ENCODE measurements around the gene NCKAP5.

DNA sequence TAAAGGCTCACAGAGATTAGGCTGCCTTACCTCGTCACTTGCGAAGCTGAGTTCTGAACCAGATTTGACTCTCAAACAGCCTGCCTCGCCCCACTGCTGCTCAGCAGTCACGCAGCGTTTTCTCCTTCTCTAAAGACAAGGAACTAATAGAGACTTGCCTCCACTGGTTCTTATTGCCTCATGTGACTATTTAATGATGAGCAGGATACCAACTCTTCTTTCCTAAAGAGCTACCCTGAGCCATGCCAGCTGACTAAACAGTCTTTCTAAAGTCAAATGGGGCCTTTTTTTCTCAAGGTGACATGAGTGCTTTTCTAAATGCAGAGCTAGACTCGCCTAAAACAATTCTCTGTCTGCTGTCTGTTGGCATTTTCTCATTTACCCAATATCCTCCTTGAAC, 147.5 kb downstream of the NCKAP5 start:
- TF ChIP-seq ZBTB7A (IDR thresholded peaks at IDR 0.05; ENCODE audit: borderline replicate concordance, control insufficient read depth, low read depth, low read length): no peak
- TF ChIP-seq, protein P1, sequence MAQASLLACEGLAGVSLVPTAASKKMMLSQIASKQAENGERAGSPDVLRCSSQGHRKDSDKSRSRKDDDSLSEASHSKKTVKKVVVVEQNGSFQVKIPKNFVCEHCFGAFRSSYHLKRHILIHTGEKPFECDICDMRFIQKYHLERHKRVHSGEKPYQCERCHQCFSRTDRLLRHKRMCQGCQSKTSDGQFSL (CRISPR knock-in tag; IDR thresholded peaks at IDR 0.05): no peak
- TF ChIP-seq, protein P1 (tag; IDR thresholded peaks at IDR 0.05): no peak
- TF ChIP-seq, protein P2, sequence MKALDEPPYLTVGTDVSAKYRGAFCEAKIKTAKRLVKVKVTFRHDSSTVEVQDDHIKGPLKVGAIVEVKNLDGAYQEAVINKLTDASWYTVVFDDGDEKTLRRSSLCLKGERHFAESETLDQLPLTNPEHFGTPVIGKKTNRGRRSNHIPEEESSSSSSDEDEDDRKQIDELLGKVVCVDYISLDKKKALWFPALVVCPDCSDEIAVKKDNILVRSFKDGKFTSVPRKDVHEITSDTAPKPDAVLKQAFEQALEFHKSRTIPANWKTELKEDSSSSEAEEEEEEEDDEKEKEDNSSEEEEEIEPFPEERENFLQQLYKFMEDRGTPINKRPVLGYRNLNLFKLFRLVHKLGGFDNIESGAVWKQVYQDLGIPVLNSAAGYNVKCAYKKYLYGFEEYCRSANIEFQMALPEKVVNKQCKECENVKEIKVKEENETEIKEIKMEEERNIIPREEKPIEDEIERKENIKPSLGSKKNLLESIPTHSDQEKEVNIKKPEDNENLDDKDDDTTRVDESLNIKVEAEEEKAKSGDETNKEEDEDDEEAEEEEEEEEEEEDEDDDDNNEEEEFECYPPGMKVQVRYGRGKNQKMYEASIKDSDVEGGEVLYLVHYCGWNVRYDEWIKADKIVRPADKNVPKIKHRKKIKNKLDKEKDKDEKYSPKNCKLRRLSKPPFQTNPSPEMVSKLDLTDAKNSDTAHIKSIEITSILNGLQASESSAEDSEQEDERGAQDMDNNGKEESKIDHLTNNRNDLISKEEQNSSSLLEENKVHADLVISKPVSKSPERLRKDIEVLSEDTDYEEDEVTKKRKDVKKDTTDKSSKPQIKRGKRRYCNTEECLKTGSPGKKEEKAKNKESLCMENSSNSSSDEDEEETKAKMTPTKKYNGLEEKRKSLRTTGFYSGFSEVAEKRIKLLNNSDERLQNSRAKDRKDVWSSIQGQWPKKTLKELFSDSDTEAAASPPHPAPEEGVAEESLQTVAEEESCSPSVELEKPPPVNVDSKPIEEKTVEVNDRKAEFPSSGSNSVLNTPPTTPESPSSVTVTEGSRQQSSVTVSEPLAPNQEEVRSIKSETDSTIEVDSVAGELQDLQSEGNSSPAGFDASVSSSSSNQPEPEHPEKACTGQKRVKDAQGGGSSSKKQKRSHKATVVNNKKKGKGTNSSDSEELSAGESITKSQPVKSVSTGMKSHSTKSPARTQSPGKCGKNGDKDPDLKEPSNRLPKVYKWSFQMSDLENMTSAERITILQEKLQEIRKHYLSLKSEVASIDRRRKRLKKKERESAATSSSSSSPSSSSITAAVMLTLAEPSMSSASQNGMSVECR (CRISPR knock-in tag; IDR thresholded peaks at IDR 0.05): no peak

All from K562 (cell line).